NOMO-1 treated with dmso at 0.1 percent for 144 hours (cell line): ENCODE results near the gene DYNLL1.
"Not testable (repeated sequence)": the region's sequence is repeated elsewhere in the genome, so short reads cannot be mapped to it uniquely, and the experiment has no call there.

ENCODE experiments used
- DNase-seq: peaks from one replicate; lab custom pipeline; 2025; ENCODE audit not compliant: unreplicated experiment; lab: John Stamatoyannopoulos, UW

Gene DYNLL1

DNA sequence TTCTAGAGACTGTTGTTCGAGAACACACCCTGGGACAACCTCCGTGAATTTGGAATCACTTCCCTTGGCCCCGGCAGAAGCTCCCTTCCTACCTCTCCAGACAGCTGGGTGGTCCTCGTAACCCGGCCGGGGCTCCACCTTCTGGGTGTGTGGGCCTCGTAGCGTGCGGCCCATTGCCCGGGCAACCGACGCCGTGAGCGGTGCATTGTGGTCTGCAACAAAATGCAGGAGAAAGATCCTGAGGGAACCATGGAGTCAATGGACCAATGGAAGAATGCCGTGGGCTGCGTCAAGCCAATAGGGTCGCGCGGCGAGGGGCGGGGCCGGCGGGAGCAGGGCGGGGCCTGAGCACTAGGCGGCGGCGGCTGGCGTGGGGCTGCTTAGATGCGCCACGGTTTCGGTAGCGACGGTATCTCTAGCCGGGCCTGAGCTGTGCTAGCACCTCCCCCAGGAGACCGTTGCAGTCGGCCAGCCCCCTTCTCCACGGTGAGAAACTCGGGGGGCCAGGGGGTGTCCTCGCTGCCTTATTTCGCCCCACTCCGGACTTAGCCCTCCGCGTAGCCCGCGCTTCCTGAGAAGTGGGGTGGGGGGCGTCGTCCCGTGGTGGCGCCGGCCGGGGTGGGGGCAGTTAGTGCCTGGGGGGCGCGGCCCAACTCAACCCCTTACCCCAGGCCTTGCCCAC is at the start of gene DYNLL1:
TSS of gene DYNLL1 (plus strand) at position 383 of the 682 bp plus-strand sequence. CDS start 309 bp downstream, outside the sequence.
- DNase-seq: peak; percentile 90

DNA sequence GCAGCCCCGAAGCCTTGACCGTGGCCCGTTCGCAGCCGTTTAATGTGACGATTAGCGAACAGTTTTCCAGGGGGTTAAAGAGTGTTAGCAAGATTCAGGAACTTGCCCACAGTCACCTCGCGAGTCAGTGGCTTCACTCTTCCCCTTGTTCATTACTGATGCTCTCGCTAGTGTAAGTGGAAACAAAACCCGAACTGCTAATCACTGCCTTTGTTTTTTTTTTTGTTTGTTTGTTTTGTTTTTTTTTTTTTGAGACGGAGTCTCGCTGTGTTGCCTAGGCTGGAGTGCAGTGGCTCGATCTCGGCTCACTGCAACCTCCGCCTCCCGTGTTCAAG is 49.1 kb upstream of the DYNLL1 start:
- not testable (repeated sequence) for DNase-seq

DNA sequence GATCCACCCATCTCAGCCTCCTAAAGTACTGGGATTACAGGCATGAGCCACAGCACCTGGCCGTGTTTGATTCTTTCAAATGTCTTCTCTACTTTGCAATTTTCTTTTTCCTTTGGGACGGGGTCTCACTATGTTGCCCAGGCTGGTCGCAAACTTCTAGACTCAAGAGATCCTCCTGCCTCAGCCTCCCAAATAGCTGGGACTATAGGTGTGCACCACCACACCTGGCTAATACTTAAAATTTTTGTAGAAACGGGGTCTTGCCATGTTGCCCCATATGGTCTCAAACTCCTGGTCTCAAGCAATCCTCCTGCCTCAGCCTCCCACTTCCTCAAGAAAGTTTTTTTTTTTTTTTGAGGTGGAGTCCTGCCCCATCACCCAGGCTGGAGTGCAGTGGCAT is 47.9 kb upstream of the DYNLL1 start:
- no peak for DNase-seq

DNA sequence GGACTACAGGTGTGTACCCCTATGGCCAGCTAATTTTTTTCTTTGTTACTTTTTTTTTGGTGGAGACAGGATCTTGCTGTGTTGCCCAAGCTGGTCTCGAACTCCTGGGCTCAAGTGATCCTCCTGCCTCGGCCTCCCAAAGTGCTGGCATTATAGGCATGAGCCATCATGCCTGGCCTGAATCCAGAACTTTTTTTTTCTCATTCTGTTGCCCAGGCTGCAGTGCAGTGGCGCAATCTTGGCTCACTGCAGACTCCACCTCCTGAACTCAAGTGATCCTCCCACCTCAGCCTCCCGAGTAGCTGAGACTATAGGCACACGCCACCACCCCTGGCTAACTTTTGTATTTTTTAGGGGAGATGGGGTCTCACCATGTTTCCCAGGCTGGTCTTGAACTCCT is 43.4 kb upstream of the DYNLL1 start:
- DNase-seq: not testable (repeated sequence)

DNA sequence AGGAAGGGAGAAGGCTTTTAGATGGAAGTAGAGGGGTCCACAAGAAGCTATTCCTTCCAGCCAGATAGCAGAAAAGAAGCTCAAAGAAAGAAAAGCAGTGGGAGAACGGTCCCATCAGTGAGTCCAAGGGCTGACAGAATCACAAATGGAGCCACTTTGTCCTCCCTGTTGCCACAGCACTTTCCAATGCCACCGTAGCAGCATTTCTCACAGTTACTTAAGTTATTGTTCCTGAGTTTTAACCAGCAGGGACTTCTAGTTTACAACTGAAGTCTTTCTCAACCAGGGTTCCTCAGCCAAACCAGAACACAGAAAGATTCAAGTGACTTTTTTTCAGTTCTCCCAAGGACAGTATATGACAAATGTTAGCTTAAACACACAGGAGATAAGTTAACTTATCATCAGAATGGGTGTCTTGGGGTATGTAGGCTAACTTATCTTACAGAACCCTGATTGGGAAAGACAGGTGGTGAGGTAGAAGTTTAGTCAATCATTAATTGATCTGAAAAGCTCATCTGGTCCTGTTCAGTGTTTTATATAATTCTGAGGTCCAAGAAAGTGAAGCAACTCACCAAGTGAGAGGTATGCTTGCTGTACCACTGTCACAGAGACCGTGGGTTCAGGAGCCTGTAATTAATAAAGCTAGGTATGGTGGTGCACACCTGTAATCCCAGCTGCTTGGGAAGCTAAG is 42.7 kb upstream of the DYNLL1 start:
- DNase-seq: no peak

DNA sequence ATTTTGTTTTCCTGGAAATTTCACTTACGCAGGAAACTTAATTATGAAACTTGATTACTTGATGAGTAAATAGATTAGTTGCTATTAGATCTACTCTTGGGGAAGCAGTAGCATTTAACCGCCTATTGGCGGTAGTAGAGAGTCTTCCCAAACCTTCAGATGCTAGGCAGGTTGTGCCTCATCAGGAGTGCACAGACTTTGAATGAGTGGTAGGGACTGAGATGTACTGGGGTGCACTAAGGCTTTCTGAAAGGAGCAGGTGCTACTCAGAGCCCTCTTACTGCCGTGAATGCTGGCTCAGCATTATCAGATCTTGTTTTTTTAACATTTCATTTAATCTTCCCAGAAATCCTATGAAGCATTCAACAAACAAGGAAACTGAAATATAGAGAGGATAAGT is 41.9 kb upstream of the DYNLL1 start:
- peak; percentile 33 for DNase-seq

DNA sequence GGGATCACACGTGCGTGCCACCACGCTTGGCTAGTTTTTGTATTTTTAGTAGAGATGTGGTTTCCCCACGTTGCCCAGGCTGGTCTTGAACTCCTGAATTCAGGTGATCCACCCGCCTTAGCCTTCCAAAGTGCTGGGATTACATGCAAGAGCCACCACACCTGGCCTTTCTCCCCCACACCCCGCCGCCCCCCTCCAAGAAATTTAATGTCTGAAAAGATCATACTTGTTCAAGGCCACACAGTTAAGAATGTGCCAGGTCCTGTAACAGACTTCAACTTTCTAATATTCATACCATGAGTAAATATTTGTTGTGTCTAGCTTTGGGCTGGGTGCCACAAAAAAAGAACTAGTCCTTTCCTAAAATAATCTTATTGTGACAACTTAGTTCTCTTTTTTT is 40.6 kb upstream of the DYNLL1 start:
- no peak for DNase-seq

DNA sequence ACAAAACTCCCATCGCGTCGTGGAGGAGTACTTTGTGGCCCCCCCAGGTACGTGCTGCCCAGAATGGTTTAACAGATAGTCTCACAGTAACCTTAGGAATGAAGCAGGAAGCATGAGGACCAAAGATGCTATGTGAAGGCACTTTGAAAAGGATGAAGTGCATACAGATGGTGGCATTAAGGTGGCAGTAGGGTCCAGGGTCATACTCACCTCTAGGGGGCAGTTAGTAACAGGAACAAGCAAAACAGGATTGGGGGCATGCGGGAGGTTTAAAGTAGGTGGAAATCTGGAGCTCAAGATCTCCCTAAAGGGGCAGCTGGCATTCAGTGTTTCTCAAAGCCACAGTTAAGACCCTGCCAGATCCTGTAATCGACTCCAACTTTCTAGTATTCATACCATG is 38.8 kb upstream of the DYNLL1 start:
- no peak for DNase-seq

DNA sequence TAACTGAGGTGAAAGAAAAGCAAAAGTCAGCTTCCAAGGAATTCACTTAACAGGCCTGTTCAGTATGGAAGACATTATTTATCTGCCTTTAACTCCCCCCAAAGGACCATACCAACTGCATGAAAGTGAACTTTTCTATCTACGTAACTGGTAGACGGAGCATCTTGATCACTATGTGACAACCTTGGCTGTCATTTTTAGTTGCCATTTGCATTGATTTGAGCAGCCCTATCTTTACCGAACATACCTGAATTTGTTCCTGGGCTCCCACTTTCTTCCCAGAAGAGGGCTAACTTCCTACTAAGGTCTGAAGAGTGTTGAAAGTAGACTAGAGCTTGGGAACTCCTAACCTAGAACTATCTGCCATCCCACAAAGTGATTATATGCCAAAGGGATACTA is 35.8 kb upstream of the DYNLL1 start:
- DNase-seq: no peak

DNA sequence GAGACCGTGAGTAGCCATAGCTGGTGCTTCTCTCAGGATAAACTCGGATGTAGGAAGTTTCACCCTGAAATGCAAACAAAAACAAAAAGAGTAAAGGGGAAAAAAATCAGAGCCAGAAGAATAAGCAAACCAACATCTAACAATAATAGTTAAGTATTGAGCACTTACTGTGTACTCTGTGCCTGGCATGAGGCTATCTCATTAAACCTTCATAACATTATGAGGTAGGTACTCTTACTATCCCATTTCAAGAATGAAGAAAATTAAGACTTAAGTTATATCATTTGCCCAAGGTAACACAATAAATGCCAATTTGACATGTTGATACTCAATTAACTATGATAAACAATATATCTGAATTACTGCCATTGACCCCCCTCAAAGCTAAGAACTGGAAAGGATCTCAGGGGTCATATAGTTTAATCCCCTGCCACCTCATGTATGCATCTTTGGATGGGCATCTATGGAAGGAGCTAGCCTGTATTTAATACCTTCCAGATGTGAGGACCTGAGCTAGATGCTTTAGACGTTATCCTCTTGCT is 33.7 kb upstream of the DYNLL1 start:
- DNase-seq: no peak

DNA sequence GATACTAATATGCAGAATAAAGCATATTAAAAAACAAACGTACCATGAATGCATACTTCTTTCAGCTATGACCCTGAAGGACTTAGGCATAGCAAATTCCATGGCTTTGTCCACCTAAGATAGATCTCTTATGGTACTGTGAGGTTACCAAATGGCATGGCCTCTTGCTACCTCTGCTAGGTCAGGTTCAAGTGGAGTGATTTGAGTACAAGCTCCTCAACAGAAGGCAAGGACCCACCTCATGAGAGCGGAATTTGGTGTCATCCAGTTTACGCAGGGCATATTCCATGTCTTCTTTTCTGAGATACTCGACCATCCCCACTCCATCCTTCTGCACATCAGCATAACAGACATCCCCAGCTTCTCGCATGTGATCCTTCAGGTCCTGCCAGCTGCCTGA is 32.2 kb upstream of the DYNLL1 start:
- no peak for DNase-seq

DNA sequence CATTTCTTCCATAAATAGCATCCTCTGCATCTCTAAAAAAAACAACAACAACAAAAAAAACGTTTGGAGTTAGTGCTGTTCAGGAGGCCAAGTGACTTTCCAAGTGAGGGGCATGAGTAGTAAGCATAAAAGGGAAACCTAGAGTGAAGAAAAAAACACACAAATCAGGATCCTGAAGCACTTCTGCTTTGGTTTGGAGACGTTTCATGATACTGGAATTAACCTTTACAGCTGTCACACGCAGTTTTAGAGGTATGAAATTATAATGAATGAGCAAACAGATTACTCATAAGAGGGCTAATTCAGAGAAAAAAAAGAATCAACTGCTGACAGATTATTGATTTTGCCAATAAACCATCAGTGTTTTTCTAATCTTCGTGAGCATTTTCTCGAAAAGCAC is 30.2 kb upstream of the DYNLL1 start:
- DNase-seq: no peak

DNA sequence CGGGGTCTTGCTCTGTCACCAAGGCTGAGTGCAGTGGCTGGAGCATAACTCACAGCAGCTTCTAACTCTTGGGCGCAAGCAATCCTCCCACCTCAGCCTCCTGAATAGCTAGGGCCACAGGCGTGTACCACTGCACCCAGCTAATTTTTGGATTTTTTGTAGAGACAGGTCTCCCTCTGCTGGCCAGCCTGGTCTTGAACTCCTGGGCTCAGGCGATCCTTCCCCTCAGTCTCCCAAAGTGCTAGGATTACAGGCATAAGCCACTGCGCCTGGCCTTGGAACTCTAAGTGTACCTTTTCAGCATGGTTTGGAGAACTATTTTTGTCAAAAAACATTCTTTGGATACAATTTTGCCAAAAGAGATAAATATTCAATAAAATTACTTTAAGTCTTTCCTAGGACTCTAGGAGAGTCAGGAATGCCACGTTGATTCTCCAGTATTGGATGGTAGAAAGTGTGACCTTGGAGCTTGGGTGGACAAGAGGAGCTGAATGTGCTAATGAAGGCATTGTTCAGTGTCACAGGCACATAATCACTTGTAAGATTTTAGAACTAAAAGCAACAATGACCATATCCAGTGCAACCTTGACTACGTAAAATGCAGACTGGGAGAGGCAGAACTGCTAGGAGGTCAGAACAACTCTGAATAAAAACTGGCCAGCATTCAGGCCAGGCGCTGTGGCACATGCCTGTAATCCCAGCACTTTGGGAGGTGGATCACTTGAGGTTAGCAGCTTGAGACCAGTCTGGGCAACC is 29.2 kb upstream of the DYNLL1 start:
- DNase-seq: no peak

DNA sequence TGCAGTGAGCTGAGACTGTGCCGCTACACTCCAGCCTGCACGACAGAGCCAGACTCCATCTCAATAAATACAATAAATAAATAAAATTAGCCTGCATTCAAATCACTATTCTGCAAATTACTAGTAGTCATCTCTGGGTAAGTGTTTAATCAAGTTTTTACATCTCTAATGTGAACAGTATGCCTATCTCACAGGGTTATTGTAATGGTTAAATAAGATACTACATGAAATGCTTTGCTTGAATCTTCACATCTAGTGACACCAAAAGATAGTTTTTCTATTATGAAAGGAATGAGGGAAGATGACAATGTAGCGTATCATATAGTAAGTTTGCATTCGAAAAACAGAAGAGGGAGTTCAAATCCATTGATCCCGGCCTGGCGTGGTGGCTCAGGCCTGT is 28.5 kb upstream of the DYNLL1 start:
- DNase-seq: no peak

DNA sequence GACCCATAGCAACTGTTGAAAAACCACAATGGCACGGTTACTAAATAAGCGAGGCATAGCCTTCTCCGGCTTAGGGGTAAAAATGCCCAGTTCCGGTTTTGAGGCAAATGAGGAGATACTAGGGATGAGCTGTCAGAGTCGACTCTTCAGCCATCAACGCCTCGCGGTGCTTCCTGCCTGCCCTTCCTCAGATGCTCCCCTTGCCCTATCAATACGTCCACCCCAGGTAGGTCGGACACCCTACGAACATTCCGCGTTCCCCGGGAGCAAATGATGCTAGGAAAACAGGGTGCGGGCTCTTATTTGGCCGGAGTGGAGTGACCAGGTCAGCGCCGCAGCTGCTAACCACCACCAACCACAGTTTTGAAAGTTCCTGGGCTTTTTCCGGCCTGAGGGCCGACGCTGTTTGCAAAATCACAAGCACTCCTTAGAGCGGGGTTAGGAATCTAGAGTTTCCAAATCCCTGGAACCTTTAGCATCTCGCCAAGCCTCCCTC is 27.5 kb upstream of the DYNLL1 start:
- DNase-seq: peak; percentile 21

DNA sequence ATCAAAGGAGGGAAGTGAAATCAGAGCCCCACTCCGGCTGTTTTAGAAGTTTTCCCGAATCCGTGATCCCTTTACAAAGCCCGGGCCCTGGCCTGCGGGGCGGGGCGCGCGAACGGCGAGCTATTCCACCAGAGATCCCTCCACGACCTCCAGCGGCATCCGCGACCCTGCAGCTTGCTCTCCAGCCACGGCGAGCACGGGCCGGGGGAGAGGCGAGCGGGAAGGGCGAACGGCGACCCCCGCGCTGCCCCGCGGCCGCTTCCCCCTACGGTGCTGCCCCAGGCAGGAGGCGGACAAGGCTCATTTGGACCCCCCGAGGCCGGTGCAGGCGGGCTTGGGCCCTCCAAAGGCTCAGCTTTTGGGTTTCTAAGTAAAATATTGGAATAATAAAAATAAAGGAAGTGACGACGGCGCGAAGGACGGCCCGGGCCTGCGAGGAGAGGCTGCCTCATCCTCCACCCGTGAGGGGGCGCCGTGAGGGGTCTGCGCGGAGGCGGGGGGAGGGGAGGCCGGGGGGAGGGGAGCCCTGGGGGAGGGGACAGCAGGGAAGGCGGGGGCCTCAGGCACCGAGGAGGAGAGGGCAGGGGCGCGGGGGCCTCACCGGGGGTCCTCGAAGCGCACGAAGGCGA is 27.0 kb upstream of the DYNLL1 start:
- DNase-seq: no peak

DNA sequence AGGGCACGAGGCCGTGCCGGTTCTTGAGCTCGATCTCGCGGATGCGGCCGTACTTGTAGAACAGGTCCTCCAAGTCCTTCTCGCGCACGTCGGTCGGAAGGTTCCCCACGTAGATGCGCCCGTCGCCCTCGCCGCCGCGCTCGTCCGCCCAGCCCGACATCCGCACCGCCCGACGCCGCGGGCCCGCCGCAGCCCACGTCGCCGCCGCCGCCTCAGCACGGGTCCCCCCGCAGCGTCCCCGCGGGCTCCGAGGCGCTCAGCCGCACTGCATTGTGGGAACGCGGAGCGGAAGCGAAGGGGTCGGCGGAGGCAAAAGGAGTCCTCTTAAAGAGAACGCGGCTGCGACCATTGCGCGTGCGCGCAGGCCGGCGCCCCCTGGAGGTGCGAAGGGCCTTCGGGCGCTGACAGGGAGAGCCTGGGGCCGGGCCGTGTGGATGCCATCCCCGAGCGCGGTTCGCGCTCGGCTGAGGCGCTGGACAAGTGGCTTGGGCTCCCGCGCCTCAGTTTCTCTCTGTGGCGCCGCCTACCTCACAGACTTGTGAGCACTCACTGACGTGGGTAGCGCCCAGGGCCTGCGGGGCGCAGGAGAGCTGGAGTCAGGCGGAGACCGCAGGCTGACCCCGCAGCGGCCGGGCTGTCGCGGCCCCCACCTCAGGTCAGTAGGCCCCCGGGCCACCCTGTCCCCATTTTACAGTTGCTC is 26.3 kb upstream of the DYNLL1 start, which contains the start of gene SRSF9:
TSS of gene SRSF9 (minus strand) at position 299 of the 700 bp plus-strand sequence. CDS start at position 160, 139 bp downstream.
- peak; percentile 90 for DNase-seq

DNA sequence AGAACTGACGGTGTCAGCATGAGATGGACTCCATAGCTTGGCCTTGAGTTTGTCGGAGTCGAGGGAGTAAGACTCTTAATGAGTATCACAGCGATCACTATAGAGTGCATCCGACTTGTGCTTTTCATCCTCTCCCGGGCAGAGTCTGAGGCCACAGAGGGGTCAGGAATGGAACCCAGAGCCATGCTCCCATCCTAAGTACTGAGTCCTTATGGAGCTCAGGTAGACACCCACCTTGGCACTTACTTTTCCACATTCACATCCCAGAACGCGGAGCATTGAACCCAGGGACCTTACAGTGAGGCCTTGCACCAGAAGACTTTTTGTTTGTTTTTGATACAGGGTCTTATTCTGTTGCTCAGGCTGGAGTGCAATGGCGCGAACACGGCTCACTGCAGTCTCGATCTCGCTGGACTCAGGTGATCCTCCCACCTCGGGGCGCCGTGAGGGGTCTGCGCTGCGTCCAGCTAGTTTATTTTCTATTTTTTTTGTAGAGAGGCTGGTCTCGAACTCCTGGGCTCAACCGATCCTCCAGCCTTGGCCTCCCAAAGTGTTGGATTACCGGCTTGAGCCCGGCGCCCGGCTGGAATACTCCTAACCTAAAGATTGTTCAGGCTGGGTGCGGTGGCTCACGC is 25.6 kb upstream of the DYNLL1 start:
- DNase-seq: no peak

DNA sequence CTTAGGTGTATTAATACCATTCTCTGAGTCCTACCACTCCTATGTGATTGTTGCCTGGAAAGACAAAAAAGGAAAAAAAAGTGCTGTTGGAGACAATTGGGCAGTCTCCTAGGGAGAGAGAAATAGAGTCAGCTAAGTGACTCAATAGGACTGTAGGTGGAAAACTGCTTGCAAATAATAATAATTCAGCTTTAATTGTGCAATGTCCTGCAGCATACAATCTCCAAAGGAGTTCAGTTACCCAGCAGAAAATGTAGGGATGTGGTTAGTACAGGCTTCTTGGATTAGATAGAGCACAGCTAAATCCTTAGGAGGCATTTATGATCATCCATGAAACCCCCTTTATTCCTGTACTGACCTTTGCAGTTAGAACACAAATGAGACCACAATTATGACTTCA is 23.4 kb upstream of the DYNLL1 start:
- no peak for DNase-seq
